NT2/D1 (cell line): ENCODE measurements around the gene SLC36A3.
"Not testable (repeated sequence)": the region's sequence is repeated elsewhere in the genome, so short reads cannot be mapped to it uniquely, and the experiment has no call there.

ENCODE experiments used
- DNase-seq: peaks from one replicate; pipeline ENCODE4 v3.0.0-alpha.2; 2011; ENCODE audit warnings: low read depth, low spot score
- H3K27me3 ChIP-seq: 2 replicates; pipeline ENCODE4 v1.6.0; 2011; ENCODE audit warnings: mild to moderate bottlenecking; ENCODE audit not compliant: insufficient read length, insufficient read depth
- H3K36me3 ChIP-seq: 2 replicates; pipeline ENCODE4 v1.6.1; 2011; ENCODE audit warnings: mild to moderate bottlenecking, low read length, mixed read lengths; ENCODE audit not compliant: insufficient read depth, insufficient read length
- H3K4me1 ChIP-seq: 2 replicates; pipeline ENCODE4 v1.5.1; 2011; ENCODE audit not compliant: insufficient read depth, insufficient read length
- H3K4me3 ChIP-seq: 2 replicates; pipeline ENCODE4 v1.5.1; 2011; ENCODE audit warnings: low read depth; ENCODE audit not compliant: insufficient read length
- H3K9ac ChIP-seq: 2 replicates; pipeline ENCODE4 v1.6.0; 2011; ENCODE audit warnings: low read depth; ENCODE audit not compliant: insufficient read length
- H3K9me3 ChIP-seq: 2 replicates; pipeline ENCODE4 v1.5.1; 2011; ENCODE audit warnings: mild to moderate bottlenecking, low read length; ENCODE audit not compliant: insufficient read depth
- SUZ12 ChIP-seq: IDR thresholded peaks from 2 replicates; pipeline ENCODE4 v1.6.1; 2011; ENCODE audit not compliant: insufficient read length, insufficient read depth; ENCODE audit errors: extremely low read depth
- YY1 ChIP-seq: IDR thresholded peaks from 2 replicates; pipeline ENCODE4 v1.6.1; 2011; ENCODE audit not compliant: insufficient read length, insufficient read depth
- ZNF274 ChIP-seq: IDR thresholded peaks from 2 replicates; pipeline ENCODE4 v1.6.1; 2011; ENCODE audit warnings: mild to moderate bottlenecking, low read depth, low read length

Gene SLC36A3

GRCh38 chr5:151236888-151237287 lies 66.7 kb downstream of the SLC36A3 start:
- Histone ChIP-seq H3K4me1 (peaks cover 7% of the 10 kb centered on the region), H3K9me3 (no peaks in the 10 kb centered on the region), H3K4me3 (no peak overlapping the region), H3K27me3 (no peaks in the 10 kb centered on the region), H3K9ac (no peak overlapping the region), H3K36me3 (no peaks in the 10 kb centered on the region)
- DNase-seq, result no peak
- no peak for TF ChIP-seq SUZ12
- no peak for TF ChIP-seq ZNF274
- no peak for TF ChIP-seq YY1

DNA sequence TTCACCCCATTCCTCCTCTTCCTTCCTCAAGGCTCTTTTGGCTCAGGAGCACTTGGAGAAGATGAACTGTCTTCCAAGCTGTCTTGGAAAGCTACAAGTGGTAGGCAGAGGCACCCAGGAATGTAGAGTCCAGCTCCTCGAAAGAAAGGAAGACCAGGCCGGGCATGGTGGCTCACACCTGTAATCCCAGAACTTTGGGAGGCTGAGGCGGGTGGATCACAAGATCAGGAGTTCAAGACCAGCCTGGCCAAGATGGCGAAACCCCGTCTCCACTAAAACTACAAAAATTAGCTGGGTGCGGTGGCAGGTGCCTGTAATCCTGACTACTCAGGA lies 68.4 kb downstream of the SLC36A3 start:
- H3K9me3 ChIP-seq, H3K4me3 ChIP-seq, H3K9ac ChIP-seq, H3K27me3 ChIP-seq, H3K4me1 ChIP-seq, H3K36me3 ChIP-seq, DNase-seq: not testable (repeated sequence)

DNA sequence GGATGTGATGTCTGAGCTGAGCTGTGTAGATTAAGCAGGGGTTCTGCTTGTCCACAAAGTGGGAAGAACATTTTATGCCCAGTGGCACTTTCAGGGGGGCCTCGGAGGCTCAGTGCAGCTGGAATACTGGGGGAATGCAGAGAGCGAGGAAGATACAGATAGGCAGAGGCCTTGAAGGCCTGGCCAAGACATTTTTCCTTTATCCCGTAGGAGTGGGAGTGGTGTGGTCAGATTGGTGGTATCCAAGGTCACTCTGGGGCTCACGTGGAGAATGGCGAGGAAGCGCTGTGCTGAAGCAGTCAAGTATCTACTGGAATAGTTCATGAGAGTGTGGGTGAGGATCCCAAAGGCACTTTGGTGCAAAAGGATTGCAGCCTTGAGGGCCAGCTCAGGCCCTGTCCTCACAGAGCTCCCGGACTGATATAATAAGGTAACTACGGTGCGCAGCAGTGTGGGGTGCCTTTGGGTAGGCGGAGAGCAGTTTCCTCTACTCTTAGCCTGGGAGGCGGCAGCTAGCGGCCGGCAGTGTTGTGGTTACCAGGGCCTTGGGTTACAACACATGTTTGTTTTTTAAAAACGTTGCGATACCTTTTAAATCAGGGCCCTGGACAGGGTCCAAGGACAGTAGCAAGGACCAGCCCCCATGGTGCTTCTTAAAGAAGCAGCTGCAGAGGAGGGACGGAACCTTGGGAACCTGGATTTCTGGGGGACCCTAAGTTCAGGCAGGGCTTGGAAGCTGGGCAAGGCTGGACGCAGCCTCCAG lies 68.9 kb downstream of the SLC36A3 start:
- TF ChIP-seq SUZ12 (no peak), YY1 (no peak), ZNF274 (no peak)
- no peak for DNase-seq
- peaks cover 4% of the 10 kb centered on the region for H3K4me1 ChIP-seq

GRCh38 chr5:151233616-151234085 lies 69.9 kb downstream of the SLC36A3 start:
- DNase-seq, result no peak
- no peaks in the 10 kb centered on the region for H3K27me3 ChIP-seq
- no peak overlapping the region for H3K4me3 ChIP-seq
- H3K9me3 ChIP-seq, result no peaks in the 10 kb centered on the region
- H3K9ac ChIP-seq, result no peak overlapping the region
- no peak for TF ChIP-seq ZNF274
- TF ChIP-seq SUZ12, result no peak
- TF ChIP-seq YY1, result no peak
- H3K4me1 ChIP-seq, result no peaks in the 10 kb centered on the region
- H3K36me3 ChIP-seq, result no peaks in the 10 kb centered on the region

More for the DNA sequence above, 68.9 kb downstream of the SLC36A3 start:
- Histone ChIP-seq H3K4me3 (no peak overlapping the region), H3K9me3 (no peaks in the 10 kb centered on the region), H3K9ac (no peak overlapping the region), H3K27me3 (no peaks in the 10 kb centered on the region), H3K36me3 (no peaks in the 10 kb centered on the region)

- Histone ChIP-seq H3K9me3 (no peaks in the 10 kb centered on the region), H3K36me3 (no peaks in the 10 kb centered on the region), H3K27me3 (no peaks in the 10 kb centered on the region), H3K4me3 (no peak overlapping the region), H3K4me1 (no peaks in the 10 kb centered on the region), H3K9ac (no peak overlapping the region)
- TF ChIP-seq YY1 (no peak), ZNF274 (no peak), SUZ12 (no peak)
- no peak for DNase-seq
Observed at GRCh38 chr5:151231359-151231758, 72.2 kb downstream of the SLC36A3 start.

DNA sequence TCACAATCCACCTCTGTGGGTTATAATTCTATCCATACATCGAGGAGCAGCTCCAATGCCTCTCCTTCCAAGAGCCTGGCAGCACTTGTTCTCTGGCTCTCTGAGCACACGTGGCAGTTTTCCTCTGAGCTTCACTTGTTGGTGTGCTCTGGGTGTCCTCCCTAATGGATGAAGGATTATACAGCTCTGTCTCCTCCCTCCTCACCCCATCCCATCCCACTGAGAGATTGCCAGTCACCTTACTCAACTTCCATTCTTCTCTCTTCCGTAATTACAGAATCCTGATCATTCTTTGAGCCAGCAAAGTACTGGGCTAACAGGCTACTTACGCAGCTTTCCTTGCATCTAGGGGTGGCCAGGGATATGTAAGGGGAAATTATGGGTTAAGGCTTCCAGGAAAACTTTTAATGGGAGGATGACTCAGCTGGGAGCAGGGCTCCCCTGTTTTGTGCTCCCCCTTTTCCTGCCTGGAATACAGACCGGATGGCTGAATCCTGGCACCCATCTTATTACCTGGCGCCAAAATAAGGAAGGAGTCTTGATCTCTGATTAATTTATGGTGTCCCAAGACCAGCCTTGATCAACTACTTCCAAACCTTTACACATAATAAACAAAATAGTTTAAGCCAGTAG lies 73.4 kb downstream of the SLC36A3 start:
- DNase-seq, result no peak
- H3K9me3 ChIP-seq, result no peaks in the 10 kb centered on the region
- no peaks in the 10 kb centered on the region for H3K27me3 ChIP-seq
- no peaks in the 10 kb centered on the region for H3K36me3 ChIP-seq
- no peak overlapping the region for H3K4me3 ChIP-seq
- H3K9ac ChIP-seq, result no peak overlapping the region
- TF ChIP-seq ZNF274 (no peak), SUZ12 (no peak), YY1 (no peak)
- H3K4me1 ChIP-seq, result no peaks in the 10 kb centered on the region

- no peak overlapping the region for H3K4me3 ChIP-seq
- H3K27me3 ChIP-seq, result no peaks in the 10 kb centered on the region
- no peaks in the 10 kb centered on the region for H3K4me1 ChIP-seq
- DNase-seq, result no peak
- H3K9ac ChIP-seq, result no peak overlapping the region
- no peaks in the 10 kb centered on the region for H3K9me3 ChIP-seq
- TF ChIP-seq YY1 (no peak), SUZ12 (no peak), ZNF274 (no peak)
- no peaks in the 10 kb centered on the region for H3K36me3 ChIP-seq
Observed at GRCh38 chr5:151228986-151229385, 74.6 kb downstream of the SLC36A3 start.
